Caco-2 (cell line): Measurements from ENCODE around the gene VCAN. TPM values are rescaled to one million over a fixed set of nuclear protein-coding genes. Genes with fewer than 3 reads are reported as not detected.

ENCODE experiments used
- BruUV-seq: library from RNA; stranded (reverse); fragments of 400-500 nt; replicated peaks from 2 replicates; lab custom pipeline; 2021; lab: Mats Ljungman, UMichigan
- CTCF ChIA-PET: fragments of 300-600 bp; sonication (Branson Sonifier 250); formaldehyde crosslinking; loops from one replicate; lab custom pipeline; 2022; ENCODE audit warnings: antibody characterized with exemption; lab: Charles Lee
- POLR2A ChIA-PET: fragments of 300-600 bp; sonication (Branson Sonifier 250); formaldehyde crosslinking; loops from one replicate; lab custom pipeline; 2022; ENCODE audit warnings: antibody characterized with exemption; lab: Charles Lee
- DNase-seq, 2 experiments: peaks; one replicate each; pipeline versions ENCODE4 v3.0.0 to v3.0.0-alpha.2; 2020 to 2022
- H3K27me3 ChIP-seq: replicated peaks from 2 replicates; pipeline ENCODE4 v1.6.0; 2011; ENCODE audit warnings: low read length; ENCODE audit not compliant: control insufficient read depth, insufficient read depth
- H3K36me3 ChIP-seq: 2 replicates; pipeline ENCODE4 v1.5.1; 2011; ENCODE audit warnings: low read length; ENCODE audit not compliant: control insufficient read depth, insufficient read depth
- H3K4me1 ChIP-seq: fragments of 250-450 bp; sonication (Bioruptor Pico); 2 replicates; pipeline ENCODE4 v1.5.1; 2020; ENCODE audit warnings: mild to moderate bottlenecking
- H3K4me3 ChIP-seq: 2 replicates; pipeline ENCODE4 v1.5.1; 2011; ENCODE audit warnings: low read depth, mild to moderate bottlenecking, control low read depth, low read length
- H3K9me3 ChIP-seq: fragments of 250-450 bp; sonication (Bioruptor Pico); 2 replicates; pipeline ENCODE4 v1.5.1; 2020; ENCODE audit warnings: mild to moderate bottlenecking, moderate library complexity
- H3K27ac Mint-ChIP-seq: one replicate; pipeline ENCODE4 v1.8.0; 2022; ENCODE audit warnings: mixed read lengths; ENCODE audit not compliant: unreplicated experiment
- H3K27me3 Mint-ChIP-seq: one replicate; pipeline ENCODE4 v1.8.0; 2022; ENCODE audit warnings: mixed read lengths; ENCODE audit not compliant: insufficient read depth, unreplicated experiment
- H3K36me3 Mint-ChIP-seq: one replicate; pipeline ENCODE4 v1.8.0; 2022; ENCODE audit warnings: mild to moderate bottlenecking, mixed read lengths; ENCODE audit not compliant: insufficient read depth, unreplicated experiment
- H3K4me1 Mint-ChIP-seq: one replicate; pipeline ENCODE4 v1.8.0; 2022; ENCODE audit warnings: low read depth, mixed read lengths; ENCODE audit not compliant: unreplicated experiment
- H3K4me3 Mint-ChIP-seq: one replicate; pipeline ENCODE4 v1.8.0; 2022; ENCODE audit warnings: mild to moderate bottlenecking, moderate library complexity, mixed read lengths; ENCODE audit not compliant: unreplicated experiment
- H3K9me3 Mint-ChIP-seq: one replicate; pipeline ENCODE4 v1.8.0; 2022; ENCODE audit warnings: mixed read lengths; ENCODE audit not compliant: unreplicated experiment
- CTCF ChIP-seq, 2 experiments: fragments of 200-600 bp in 1 of 2; IDR thresholded peaks; 1 replicate in 1 of 2; 2 replicates in 1 of 2; pipeline versions ENCODE4 v1.5.1 to v1.8.0; 2011 to 2022; ENCODE audit warnings: antibody characterized with exemption in 1 of 2, control low read depth in 1 of 2, inconsistent platforms in 1 of 2, low read depth in 1 of 2, low read length in 1 of 2, mild to moderate bottlenecking in 1 of 2, moderate library complexity in 1 of 2; ENCODE audit not compliant: insufficient read depth in 1 of 2, severe bottlenecking in 1 of 2, unreplicated experiment in 1 of 2
- intact Hi-C: fragments of 100-400 bp; cut with micrococcal nuclease; formaldehyde crosslinking; loops from one replicate; pipeline ENCODE4 v1.10.0; 2022; ENCODE audit not compliant: unreplicated experiment
- total RNA-seq: library from RNA; stranded (reverse); gene quantifications from 2 replicates; pipeline ENCODE4 v1.2.3, GENCODE V29; 2022

Gene VCAN
- total RNA-seq, 1 experiment from 2014 or later = 27.4 TPM

GRCh38 chr5:83494666-83495065 lies 23.1 kb downstream of the VCAN start:
- POLR2A ChIA-PET = no interaction called here
- H3K4me1 Mint-ChIP-seq = peaks cover 10% of the 10 kb centered on the region
- no TSS peak for BruUV-seq

GRCh38 chr5:83496626-83497025 lies 25.1 kb downstream of the VCAN start:
- no TSS peak for BruUV-seq
- peaks cover 10% of the 10 kb centered on the region for H3K4me1 Mint-ChIP-seq
- Histone ChIP-seq H3K4me3 (no peak overlapping the region), H3K9me3 (no peaks in the 10 kb centered on the region), H3K27me3 (no peaks in the 10 kb centered on the region), H3K36me3 (no peaks in the 10 kb centered on the region), H3K4me1 (peaks cover 8% of the 10 kb centered on the region)
- ChIA-PET POLR2A (no interaction called here), CTCF (no interaction called here)
- H3K9me3 Mint-ChIP-seq = no peaks in the 10 kb centered on the region
- H3K4me3 Mint-ChIP-seq = no peak overlapping the region
- H3K27ac Mint-ChIP-seq = no peak overlapping the region
- no peak for TF ChIP-seq CTCF (IDR thresholded peaks at IDR 0.05; ENCODE audit: insufficient read depth in 1 of 2, low read depth in 1 of 2, low read length in 1 of 2, severe bottlenecking in 1 of 2, unreplicated experiment in 1 of 2)
- no peaks in the 10 kb centered on the region for H3K36me3 Mint-ChIP-seq
- DNase-seq = no peak
- intact Hi-C loops = no loop called here
- H3K27me3 Mint-ChIP-seq = no peaks in the 10 kb centered on the region

More at GRCh38 chr5:83494666-83495065, 23.1 kb downstream of the VCAN start:
- Mint-ChIP-seq H3K27ac (no peak overlapping the region), H3K4me3 (no peak overlapping the region), H3K27me3 (no peaks in the 10 kb centered on the region), H3K36me3 (peaks cover 4% of the 10 kb centered on the region), H3K9me3 (no peaks in the 10 kb centered on the region)
- Histone ChIP-seq H3K9me3 (no peaks in the 10 kb centered on the region), H3K4me1 (peaks cover 8% of the 10 kb centered on the region), H3K4me3 (no peak overlapping the region), H3K36me3 (peaks cover 1% of the 10 kb centered on the region; the same call in 1 of the 2 replicates), H3K27me3 (no peaks in the 10 kb centered on the region)
- no peak for TF ChIP-seq CTCF (IDR thresholded peaks at IDR 0.05; ENCODE audit: insufficient read depth in 1 of 2, low read depth in 1 of 2, low read length in 1 of 2, severe bottlenecking in 1 of 2, unreplicated experiment in 1 of 2)
- CTCF ChIA-PET = no interaction called here
- DNase-seq = no peak
- intact Hi-C loops = no loop called here

- no peak for TF ChIP-seq CTCF (IDR thresholded peaks at IDR 0.05; ENCODE audit: insufficient read depth in 1 of 2, low read depth in 1 of 2, low read length in 1 of 2, severe bottlenecking in 1 of 2, unreplicated experiment in 1 of 2)
- Histone ChIP-seq H3K36me3 (no peaks in the 10 kb centered on the region), H3K4me3 (no peak overlapping the region), H3K27me3 (no peaks in the 10 kb centered on the region), H3K9me3 (no peaks in the 10 kb centered on the region), H3K4me1 (peaks cover 8% of the 10 kb centered on the region)
- Mint-ChIP-seq H3K27ac (no peak overlapping the region), H3K27me3 (no peaks in the 10 kb centered on the region), H3K36me3 (no peaks in the 10 kb centered on the region), H3K4me3 (no peak overlapping the region), H3K4me1 (peaks cover 10% of the 10 kb centered on the region), H3K9me3 (no peaks in the 10 kb centered on the region)
- CTCF ChIA-PET = no interaction called here
- POLR2A ChIA-PET = no interaction called here
- intact Hi-C loops = no loop called here
- DNase-seq = no peak
- BruUV-seq = no TSS peak
Observed at GRCh38 chr5:83498585-83498984, 27.0 kb downstream of the VCAN start.
